ENCODE results near the gene NSMCE1.

DNA sequence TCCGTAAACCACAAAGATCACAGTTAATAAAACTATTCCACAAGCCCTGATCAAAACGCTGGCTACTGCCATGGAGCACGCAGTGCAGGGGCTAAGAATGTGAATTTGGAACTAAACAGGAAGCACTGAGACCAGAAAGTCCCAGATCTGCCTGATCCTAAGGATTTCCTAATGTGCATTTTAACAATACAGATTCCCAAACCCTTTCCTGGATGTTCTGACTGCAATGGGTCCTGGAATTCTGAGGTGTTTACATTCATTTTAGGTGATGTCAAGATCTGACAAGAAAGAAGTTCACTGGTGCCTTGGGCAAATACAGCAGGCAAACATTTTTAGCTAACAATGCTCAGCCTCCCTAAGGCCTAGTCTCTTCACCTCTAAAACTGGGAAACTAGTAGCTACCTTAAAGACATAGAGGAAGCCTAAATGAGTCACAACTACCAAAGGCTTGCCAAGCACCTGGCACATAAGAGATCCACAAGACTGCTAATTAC lies 10.3 kb downstream of the NSMCE1 start:
- TF ChIP-seq, protein P1, sequence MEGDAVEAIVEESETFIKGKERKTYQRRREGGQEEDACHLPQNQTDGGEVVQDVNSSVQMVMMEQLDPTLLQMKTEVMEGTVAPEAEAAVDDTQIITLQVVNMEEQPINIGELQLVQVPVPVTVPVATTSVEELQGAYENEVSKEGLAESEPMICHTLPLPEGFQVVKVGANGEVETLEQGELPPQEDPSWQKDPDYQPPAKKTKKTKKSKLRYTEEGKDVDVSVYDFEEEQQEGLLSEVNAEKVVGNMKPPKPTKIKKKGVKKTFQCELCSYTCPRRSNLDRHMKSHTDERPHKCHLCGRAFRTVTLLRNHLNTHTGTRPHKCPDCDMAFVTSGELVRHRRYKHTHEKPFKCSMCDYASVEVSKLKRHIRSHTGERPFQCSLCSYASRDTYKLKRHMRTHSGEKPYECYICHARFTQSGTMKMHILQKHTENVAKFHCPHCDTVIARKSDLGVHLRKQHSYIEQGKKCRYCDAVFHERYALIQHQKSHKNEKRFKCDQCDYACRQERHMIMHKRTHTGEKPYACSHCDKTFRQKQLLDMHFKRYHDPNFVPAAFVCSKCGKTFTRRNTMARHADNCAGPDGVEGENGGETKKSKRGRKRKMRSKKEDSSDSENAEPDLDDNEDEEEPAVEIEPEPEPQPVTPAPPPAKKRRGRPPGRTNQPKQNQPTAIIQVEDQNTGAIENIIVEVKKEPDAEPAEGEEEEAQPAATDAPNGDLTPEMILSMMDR (IDR thresholded peaks at IDR 0.05 in 8 of 11, conservative IDR thresholded peaks at IDR 0.05 in 3 of 11), result no peak
- no peak for TF ChIP-seq POLR2AphosphoS5 (IDR thresholded peaks at IDR 0.05)
- no peak for TF ChIP-seq POLR2A (IDR thresholded peaks at IDR 0.05)

Measured in spleen (tissue), 7 donors.